ENCODE measurements around the gene SMYD2. TPM values are rescaled to one million over a fixed set of nuclear protein-coding genes. Genes with fewer than 3 reads are reported as not detected.

Gene SMYD2
- total RNA-seq, 1 experiment from 2014 or later = 38.8 TPM

GRCh38 chr1:214303141-214303930, 22.4 kb downstream of the SMYD2 start:
- no peak for DNase-seq (ENCODE audit: low read depth)

- no peak for DNase-seq (ENCODE audit: low read depth)
Observed at GRCh38 chr1:214305164-214305751, 24.3 kb downstream of the SMYD2 start.

GRCh38 chr1:214306269-214306668, 25.3 kb downstream of the SMYD2 start:
- DNase-seq (ENCODE audit: low read depth) = no peak

- DNase-seq (ENCODE audit: low read depth) = no peak
Observed at GRCh38 chr1:214310010-214310409, 29.1 kb downstream of the SMYD2 start.

- DNase-seq (ENCODE audit: low read depth) = no peak
Observed at GRCh38 chr1:214310777-214311690, 30.1 kb downstream of the SMYD2 start.

GRCh38 chr1:214312530-214313051, 31.6 kb downstream of the SMYD2 start:
- no peak for DNase-seq (ENCODE audit: low read depth)

GRCh38 chr1:214314178-214314843, 33.4 kb downstream of the SMYD2 start:
- DNase-seq (ENCODE audit: low read depth) = no peak

- peak; percentile 38 for DNase-seq (ENCODE audit: low read depth)
Observed at GRCh38 chr1:214316593-214316992, 35.6 kb downstream of the SMYD2 start.

GRCh38 chr1:214317300-214317699, 36.3 kb downstream of the SMYD2 start:
- no peak for DNase-seq (ENCODE audit: low read depth)

- no peak for DNase-seq (ENCODE audit: low read depth)
Observed at GRCh38 chr1:214317734-214318133, 36.8 kb downstream of the SMYD2 start.

GRCh38 chr1:214318356-214318755, 37.4 kb downstream of the SMYD2 start:
- no peak for DNase-seq (ENCODE audit: low read depth)

GRCh38 chr1:214318956-214319736, 38.2 kb downstream of the SMYD2 start:
- DNase-seq (ENCODE audit: low read depth) = no peak

- DNase-seq (ENCODE audit: low read depth) = no peak
Observed at GRCh38 chr1:214319938-214320337, 39.0 kb downstream of the SMYD2 start.

- no peak for DNase-seq (ENCODE audit: low read depth)
Observed at GRCh38 chr1:214321705-214322453, 40.9 kb downstream of the SMYD2 start.

GRCh38 chr1:214324896-214325800, 44.2 kb downstream of the SMYD2 start:
- DNase-seq (ENCODE audit: low read depth) = no peak

GRCh38 chr1:214326406-214326805, 45.4 kb downstream of the SMYD2 start:
- no peak for DNase-seq (ENCODE audit: low read depth)

- no peak for DNase-seq (ENCODE audit: low read depth)
Observed at GRCh38 chr1:214327514-214327913, 46.6 kb downstream of the SMYD2 start.

- peak; percentile 83 for DNase-seq (ENCODE audit: low read depth)
Observed at GRCh38 chr1:214328770-214329469, 48.0 kb downstream of the SMYD2 start.
